HT1080 (cell line): ENCODE data around the gene DGKA. TPM values are rescaled to one million over a fixed set of nuclear protein-coding genes. Genes with fewer than 3 reads are reported as not detected.
"Not testable (repeated sequence)": the region's sequence is repeated elsewhere in the genome, so short reads cannot be mapped to it uniquely, and the experiment has no call there.

Experiments
- DNase-seq: peaks from one replicate; pipeline ENCODE4 v3.0.0-alpha.2; 2015; ENCODE audit warnings: low read depth
- total RNA-seq: library from RNA; depleted of rRNA; stranded (reverse); fragments of >200 nt; shearing (Covaris generic); gene quantifications from 2 replicates; pipeline ENCODE4 v1.2.3, GENCODE V29; 2014; rRNA removed

The DGKA gene
- total RNA-seq, 1 experiment from 2014 or later = 49.6 TPM

DNA sequence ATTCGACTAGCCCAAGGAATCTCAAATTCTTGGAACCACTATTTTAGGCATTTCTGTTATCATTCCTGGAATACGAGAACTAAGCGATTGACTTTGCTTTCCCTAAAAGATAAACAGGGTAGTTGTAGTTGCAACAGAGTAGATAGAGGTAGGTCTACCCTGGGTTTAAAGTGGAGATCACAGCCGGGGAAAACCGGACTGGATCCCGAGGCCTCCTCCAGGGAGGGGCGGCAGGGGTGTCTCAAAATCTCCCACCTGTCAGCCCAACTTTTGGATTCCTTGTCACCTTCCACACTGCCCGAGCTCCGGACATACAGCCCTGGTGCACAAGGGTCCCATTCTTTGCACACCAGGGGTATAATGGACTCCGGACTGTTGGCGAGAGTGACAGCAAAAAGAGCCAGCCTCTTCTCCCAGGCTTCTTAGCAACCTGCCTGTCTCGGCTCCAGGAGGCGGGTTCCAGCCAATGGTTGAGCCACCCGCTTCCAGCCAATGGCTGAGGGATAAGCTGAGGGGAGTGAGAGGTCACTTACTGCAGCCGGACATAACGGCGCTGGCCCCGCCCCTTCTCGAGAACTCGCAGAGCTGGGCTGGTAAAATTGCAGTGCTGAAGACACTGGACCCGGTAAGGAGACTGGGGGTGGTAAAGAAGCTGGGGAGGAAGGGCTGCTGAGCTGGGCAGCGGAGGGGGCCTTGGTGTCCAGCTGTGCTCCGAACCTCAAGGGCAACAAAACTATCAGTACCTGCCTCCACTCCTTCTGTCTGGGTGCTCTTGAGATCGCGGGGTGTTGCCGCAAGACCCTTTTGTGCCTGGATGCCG is 66.0 kb downstream of the DGKA start, which contains the start of gene SUOX:
Gene SUOX, plus strand, starts transcription at position 562 of the 820 bp plus-strand sequence. CDS start 4,946 bp downstream, outside the sequence.
- peak; percentile 97 for DNase-seq

DNA sequence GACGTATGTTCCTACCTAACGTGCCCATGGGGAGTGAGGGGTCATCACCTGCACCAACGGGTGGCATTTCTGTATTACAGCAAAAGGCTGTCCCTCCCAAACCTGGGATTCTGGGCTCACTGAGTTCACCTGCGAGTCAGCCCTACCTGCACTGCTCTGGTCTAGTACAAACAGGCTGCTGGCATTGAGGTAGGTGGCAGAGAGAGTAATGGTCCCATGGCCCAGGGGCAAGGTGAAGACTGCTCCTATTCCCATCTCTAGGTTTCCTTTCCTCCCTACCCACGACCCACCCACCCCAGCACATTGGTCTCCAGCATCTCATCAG is 66.5 kb downstream of the DGKA start:
- DNase-seq = no peak

DNA sequence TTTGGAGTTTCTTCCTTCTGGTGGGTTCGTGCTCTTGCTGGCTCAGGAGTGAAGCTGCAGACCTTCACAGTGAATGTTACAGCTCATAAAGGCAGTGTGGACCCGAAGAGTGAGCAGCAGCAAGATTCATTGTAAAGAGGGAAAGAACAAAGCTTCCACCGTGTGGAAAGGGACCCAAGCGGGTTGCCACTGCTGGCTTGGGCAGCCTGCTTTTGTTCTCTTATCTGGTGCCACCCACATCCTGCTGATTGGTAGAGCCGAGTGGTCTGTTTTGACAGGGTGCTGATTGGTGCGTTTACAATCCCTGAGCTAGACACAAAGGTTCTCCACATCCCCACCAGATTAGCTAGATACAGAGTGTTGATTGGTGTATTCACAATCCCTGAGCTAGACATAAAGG is 68.6 kb downstream of the DGKA start:
- DNase-seq = peak; percentile 26

DNA sequence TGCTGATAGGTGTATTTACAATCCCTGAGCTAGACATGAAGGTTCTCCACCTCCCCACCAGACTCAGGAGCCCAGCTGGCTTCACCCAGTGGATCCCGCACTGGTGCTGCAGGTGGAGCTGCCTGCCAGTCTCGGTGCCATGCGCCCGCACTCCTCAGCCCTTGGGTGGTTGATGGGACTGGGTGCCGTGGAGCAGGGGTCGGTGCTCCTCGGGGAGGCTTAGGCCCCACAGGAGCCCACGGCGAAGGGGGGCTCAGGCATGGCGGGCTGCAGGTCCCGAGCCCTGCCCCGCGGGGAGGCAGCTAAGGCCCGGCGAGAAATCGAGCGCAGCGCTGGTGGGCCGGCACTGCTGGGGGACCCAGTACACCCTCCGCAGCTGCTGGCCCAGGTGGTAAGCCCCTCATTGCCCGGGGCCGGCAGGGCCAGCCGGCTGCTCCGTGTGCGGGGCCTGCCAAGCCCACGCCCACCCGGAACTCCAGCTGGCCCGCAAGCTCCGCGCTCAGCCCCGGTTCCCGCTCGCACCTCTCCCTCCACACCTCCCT is 69.1 kb downstream of the DGKA start:
- DNase-seq = not testable (repeated sequence)

DNA sequence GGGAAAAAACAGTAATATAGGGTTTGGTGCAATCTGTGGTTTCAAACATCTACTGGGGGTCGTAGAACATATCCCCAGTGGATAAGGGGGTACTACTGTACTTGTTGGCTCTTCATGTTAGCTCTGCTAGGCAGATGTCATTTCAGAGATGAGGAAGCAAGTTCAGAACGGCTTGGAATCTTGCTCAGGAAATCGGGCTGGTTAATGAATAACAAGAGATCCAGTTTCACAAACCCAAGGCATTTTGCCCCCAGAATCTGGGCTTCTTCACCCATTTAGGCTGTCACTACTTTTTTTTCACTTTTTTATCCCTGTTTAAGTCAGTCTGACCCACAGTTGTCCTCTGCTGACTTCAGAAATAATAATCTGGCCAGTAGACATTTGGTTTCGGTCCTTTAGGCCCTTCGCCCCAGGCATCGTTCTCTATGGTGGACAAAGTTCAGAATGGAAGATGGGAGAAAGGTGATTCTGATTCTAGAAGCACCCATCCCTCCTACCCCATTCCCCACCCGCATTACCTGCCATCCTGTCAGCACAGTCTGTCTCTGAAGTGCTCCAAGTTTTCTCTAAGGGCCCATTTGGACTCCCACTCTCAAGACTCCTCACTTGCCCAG is 70.6 kb downstream of the DGKA start:
- no peak for DNase-seq

DNA sequence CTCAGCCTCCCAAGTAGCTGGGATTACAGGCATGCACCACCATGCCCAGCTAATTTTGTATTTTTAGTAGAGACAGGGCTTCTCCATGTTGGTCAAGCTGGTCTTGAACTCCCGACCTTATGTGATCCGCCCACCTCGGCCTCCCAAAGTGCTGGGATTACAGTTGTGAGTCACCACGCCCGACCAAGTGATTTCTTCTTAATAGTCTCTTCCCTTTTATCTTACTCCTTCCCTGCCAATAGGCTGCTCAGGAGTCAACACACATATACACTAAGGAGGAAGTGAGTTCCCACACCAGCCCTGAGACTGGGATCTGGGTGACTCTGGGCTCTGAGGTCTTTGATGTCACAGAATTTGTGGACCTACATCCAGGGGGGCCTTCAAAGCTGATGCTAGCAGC is 72.4 kb downstream of the DGKA start:
- not testable (repeated sequence) for DNase-seq

Other genes starting within 250 kb of the DGKA start
- gene ITGA7, start 223.3 kb upstream of the DGKA start, total RNA-seq = 1.3 and 1.4 TPM in 2 replicates
- gene BLOC1S1, start 215.1 kb upstream of the DGKA start, total RNA-seq = 105 and 121 TPM in 2 replicates
- gene RDH5, start 210.8 kb upstream of the DGKA start, total RNA-seq = 2.7 and 3.2 TPM in 2 replicates
- gene CD63, start 202.2 kb upstream of the DGKA start, total RNA-seq = 562 and 623 TPM in 2 replicates
- gene GDF11, start 188.0 kb upstream of the DGKA start, total RNA-seq = 11.1 and 12.5 TPM in 2 replicates
- 70.6 and 79.4 TPM in 2 replicates for gene SARNP, start 113.4 kb upstream of the DGKA start, total RNA-seq
- 42.8 and 48.5 TPM in 2 replicates for gene ORMDL2, start 113.1 kb upstream of the DGKA start, total RNA-seq
- 52.2 and 59.2 TPM in 2 replicates for gene DNAJC14, start 101.6 kb upstream of the DGKA start, total RNA-seq
- 0.37 and 0.58 TPM in 2 replicates for gene MMP19, start 88.2 kb upstream of the DGKA start, total RNA-seq
- 37.0 and 38.0 TPM in 2 replicates for gene PYM1, start 3.3 kb upstream of the DGKA start, total RNA-seq
- 1.1 and 3.3 TPM in 2 replicates for gene PMEL, start 34.9 kb downstream of the DGKA start, total RNA-seq
- 76.5 and 97.2 TPM in 2 replicates for gene CDK2, start 35.7 kb downstream of the DGKA start, total RNA-seq
- gene RAB5B, start 42.9 kb downstream of the DGKA start, total RNA-seq = 25.8 and 34.4 TPM in 2 replicates
- gene SUOX, start 66.1 kb downstream of the DGKA start, total RNA-seq = 15.7 and 15.9 TPM in 2 replicates
- gene IKZF4, start 89.9 kb downstream of the DGKA start, total RNA-seq = 0.80 and 1.9 TPM in 2 replicates
- 855 and 1,056 TPM in 2 replicates for gene RPS26, start 110.8 kb downstream of the DGKA start, total RNA-seq
- 1.2 and 1.4 TPM in 2 replicates for gene ERBB3, start 149.0 kb downstream of the DGKA start, total RNA-seq
- gene PA2G4, start 173.4 kb downstream of the DGKA start, total RNA-seq = 526 and 607 TPM in 2 replicates
- gene RPL41, start 185.5 kb downstream of the DGKA start, total RNA-seq = 3,633 and 5,394 TPM in 2 replicates
- 2.7 and 5.6 TPM in 2 replicates for gene ZC3H10, start 187.1 kb downstream of the DGKA start, total RNA-seq
- 134 and 140 TPM in 2 replicates for gene ESYT1, start 197.1 kb downstream of the DGKA start, total RNA-seq
- gene MYL6B, start 221.4 kb downstream of the DGKA start, total RNA-seq = 127 and 137 TPM in 2 replicates
- gene MYL6, start 227.2 kb downstream of the DGKA start, total RNA-seq = 1,272 and 2,138 TPM in 2 replicates